ENCODE data around the gene PIK3C2B. TPM values are rescaled to one million over a fixed set of nuclear protein-coding genes. Genes with fewer than 3 reads are reported as not detected.

The PIK3C2B gene
- total and polyA plus RNA-seq, 2 donors from 2014 or later: 2.5 to 36.4 TPM

GRCh38 chr1:204513117-204513716, 18.6 kb upstream of the PIK3C2B start:
- H3K9ac ChIP-seq (ENCODE audit: low read length in 3 of 3): no peak overlapping the region
- H3K27me3 ChIP-seq (ENCODE audit: control insufficient read depth, insufficient read depth, low read length): no peaks in the 10 kb centered on the region
- TF ChIP-seq CTCF (IDR thresholded peaks at IDR 0.05; ENCODE audit: borderline replicate concordance, extremely low read depth, insufficient read depth): no peak
- no peaks in the 10 kb centered on the region for H3K9me3 ChIP-seq (ENCODE audit: control insufficient read depth in 2 of 3, insufficient read depth in 1 of 3, low read length in 3 of 3)
- DNase-seq (no peak), FAIRE-seq (no peak)
- intact Hi-C loops (cut with DNase I): no loop called here
- no peaks in the 10 kb centered on the region for H3K36me3 ChIP-seq (ENCODE audit: control insufficient read depth in 2 of 3, insufficient read depth in 3 of 3, low read length in 3 of 3)
- H3K4me1 ChIP-seq (ENCODE audit: control insufficient read depth in 2 of 3, insufficient read depth in 2 of 3, low read depth in 1 of 3, low read length in 3 of 3): peaks cover 0 to 8% (median under 1%) of the 10 kb centered on the region in 3 donors
- no peak overlapping the region for H3K4me3 ChIP-seq (ENCODE audit: low read length in 3 of 3)
- H3K27ac ChIP-seq (ENCODE audit: low read depth in 2 of 2, low read length in 2 of 2): peak overlapping the region in 1 of 2 donors; percentile 11

GRCh38 chr1:204511366-204511765, 16.8 kb upstream of the PIK3C2B start:
- intact Hi-C loops (cut with DNase I): no loop called here

GRCh38 chr1:204509186-204509635, 14.6 kb upstream of the PIK3C2B start:
- intact Hi-C loops (cut with DNase I): no loop called here

More at GRCh38 chr1:204511366-204511765, 16.8 kb upstream of the PIK3C2B start:
- no peaks in the 10 kb centered on the region for H3K9me3 ChIP-seq (ENCODE audit: control insufficient read depth in 2 of 3, insufficient read depth in 1 of 3, low read length in 3 of 3)
- TF ChIP-seq CTCF (IDR thresholded peaks at IDR 0.05; ENCODE audit: borderline replicate concordance, extremely low read depth, insufficient read depth): no peak
- H3K27ac ChIP-seq (ENCODE audit: low read depth in 2 of 2, low read length in 2 of 2): no peak overlapping the region
- H3K4me3 ChIP-seq (ENCODE audit: low read length in 3 of 3): no peak overlapping the region
- no peaks in the 10 kb centered on the region for H3K27me3 ChIP-seq (ENCODE audit: control insufficient read depth, insufficient read depth, low read length)
- H3K9ac ChIP-seq (ENCODE audit: low read length in 3 of 3): no peak overlapping the region
- H3K4me1 ChIP-seq (ENCODE audit: control insufficient read depth in 2 of 3, insufficient read depth in 2 of 3, low read depth in 1 of 3, low read length in 3 of 3): peaks cover 0 to 2% (median 0%) of the 10 kb centered on the region in 3 donors
- no peak for FAIRE-seq
- DNase-seq: no peak
- no peaks in the 10 kb centered on the region for H3K36me3 ChIP-seq (ENCODE audit: control insufficient read depth in 2 of 3, insufficient read depth in 3 of 3, low read length in 3 of 3)

More at GRCh38 chr1:204509186-204509635, 14.6 kb upstream of the PIK3C2B start:
- no peak overlapping the region for H3K4me3 ChIP-seq (ENCODE audit: low read length in 3 of 3)
- H3K27me3 ChIP-seq (ENCODE audit: control insufficient read depth, insufficient read depth, low read length): no peaks in the 10 kb centered on the region
- no peak for TF ChIP-seq CTCF (IDR thresholded peaks at IDR 0.05; ENCODE audit: borderline replicate concordance, extremely low read depth, insufficient read depth)
- DNase-seq (no peak), FAIRE-seq (no peak)
- H3K9ac ChIP-seq (ENCODE audit: low read length in 3 of 3): no peak overlapping the region
- H3K36me3 ChIP-seq (ENCODE audit: control insufficient read depth in 2 of 3, insufficient read depth in 3 of 3, low read length in 3 of 3): no peaks in the 10 kb centered on the region
- no peaks in the 10 kb centered on the region for H3K9me3 ChIP-seq (ENCODE audit: control insufficient read depth in 2 of 3, insufficient read depth in 1 of 3, low read length in 3 of 3)
- H3K4me1 ChIP-seq (ENCODE audit: control insufficient read depth in 2 of 3, insufficient read depth in 2 of 3, low read depth in 1 of 3, low read length in 3 of 3): peaks cover 0 to 5% (median 2%) of the 10 kb centered on the region in 3 donors
- no peak overlapping the region for H3K27ac ChIP-seq (ENCODE audit: low read depth in 2 of 2, low read length in 2 of 2)
